Activated CD8-positive, alpha-beta T cell treated with anti-CD3 and anti-CD28 coated beads for 36 hours (primary cell): Measurements from ENCODE around the gene ZNF383. TPM values are rescaled to one million over a fixed set of nuclear protein-coding genes. Genes with fewer than 3 reads are reported as not detected.

Experiments
- ATAC-seq: fragments of 200-7000 bp; cut with Tn5 transposase; one replicate; pipeline ENCODE4 v1.10.0; 2021; ENCODE audit warnings: mild to moderate bottlenecking, moderate library complexity
- CTCF ChIA-PET: fragments of 350-600 bp; sonication (Branson Sonifier 250); formaldehyde crosslinking; loops from one replicate; lab custom pipeline; 2021; ENCODE audit warnings: antibody characterized with exemption; lab: Charles Lee
- POLR2A ChIA-PET: fragments of 350-600 bp; sonication (Branson Sonifier 250); formaldehyde crosslinking; loops from one replicate; lab custom pipeline; 2021; ENCODE audit warnings: antibody characterized with exemption; lab: Charles Lee
- DNase-seq: peaks from one replicate; pipeline ENCODE4 v3.0.0-alpha.2; 2020
- H3K27ac Mint-ChIP-seq: one replicate; pipeline ENCODE4 v1.8.0; 2021; ENCODE audit warnings: mild to moderate bottlenecking, mixed read lengths
- H3K27me3 Mint-ChIP-seq: one replicate; pipeline ENCODE4 v1.8.0; 2021; ENCODE audit warnings: mixed read lengths
- H3K36me3 Mint-ChIP-seq: one replicate; pipeline ENCODE4 v1.8.0; 2021; ENCODE audit warnings: low read depth, mixed read lengths
- H3K4me1 Mint-ChIP-seq: one replicate; pipeline ENCODE4 v1.8.0; 2021; ENCODE audit warnings: low read depth, mixed read lengths
- H3K4me3 Mint-ChIP-seq: one replicate; pipeline ENCODE4 v1.8.0; 2021; ENCODE audit warnings: mild to moderate bottlenecking, moderate library complexity, mixed read lengths
- H3K9me3 Mint-ChIP-seq: one replicate; pipeline ENCODE4 v1.8.0; 2021; ENCODE audit warnings: mixed read lengths
- CTCF ChIP-seq: fragments of 200-600 bp; IDR thresholded peaks from one replicate; pipeline ENCODE4 v1.8.0; 2022; ENCODE audit warnings: antibody characterized with exemption, mild to moderate bottlenecking
- intact Hi-C: fragments of 100-400 bp; cut with micrococcal nuclease; formaldehyde crosslinking; loops from one replicate; pipeline ENCODE4 v1.10.0; 2022
- total RNA-seq, 2 experiments: library from RNA; stranded (reverse); gene quantifications; one replicate each; pipeline ENCODE4 v1.2.3, GENCODE V29; 2021

ZNF383 gene
- total RNA-seq, 2 experiments from 2014 or later = 8.4 to 9.1 TPM

GRCh38 chr19:37217480-37217774 is 587 bp upstream of the ZNF383 start:
- intact Hi-C loops = no loop called here
- H3K27ac Mint-ChIP-seq = peak overlapping the region; percentile 99
- ChIA-PET POLR2A (interaction anchor here (0.9 to 1.6 kb wide), 3 partner anchors 9 to 689 kb away, joined by 3 to 5 read pairs (median 4); partner anchors contain the start of genes ZNF260 and ZNF420), CTCF (interaction anchor here (1.1 kb wide), 1 partner anchor 11 kb away, joined by 4 read pairs; no protein-coding TSS in a partner anchor)
- peaks cover 5% of the 10 kb centered on the region for H3K9me3 Mint-ChIP-seq
- DNase-seq = no peak
- peak overlapping the region; percentile 95 for H3K4me3 Mint-ChIP-seq
- no peak for TF ChIP-seq CTCF
- H3K36me3 Mint-ChIP-seq = peaks cover 39% of the 10 kb centered on the region
- no peak for ATAC-seq
- no peaks in the 10 kb centered on the region for H3K27me3 Mint-ChIP-seq
- H3K4me1 Mint-ChIP-seq = peaks cover 22% of the 10 kb centered on the region

GRCh38 chr19:37218592-37218935 is 550 bp downstream of the ZNF383 start:
- peaks cover 48% of the 10 kb centered on the region for H3K36me3 Mint-ChIP-seq
- intact Hi-C loops = no loop called here
- DNase-seq (peak; percentile 71), ATAC-seq (peak; percentile 8)
- peaks cover 25% of the 10 kb centered on the region for H3K4me1 Mint-ChIP-seq
- CTCF ChIA-PET = no interaction called here
- POLR2A ChIA-PET = interaction anchor here (1.2 kb wide), 1 partner anchor 8 kb away, joined by 5 read pairs; the partner anchor contains the start of gene ZNF585B
- no peak for TF ChIP-seq CTCF
- H3K27me3 Mint-ChIP-seq = no peaks in the 10 kb centered on the region
- peaks cover 9% of the 10 kb centered on the region for H3K9me3 Mint-ChIP-seq
- H3K27ac Mint-ChIP-seq = peak overlapping the region; percentile 99
- H3K4me3 Mint-ChIP-seq = peak overlapping the region; percentile 95

GRCh38 chr19:37220383-37220782 is 2.4 kb downstream of the ZNF383 start:
- intact Hi-C loops = no loop called here
- ATAC-seq (no peak), DNase-seq (no peak)
- POLR2A ChIA-PET = no interaction called here
- CTCF ChIA-PET = no interaction called here
- Mint-ChIP-seq H3K27me3 (no peaks in the 10 kb centered on the region), H3K4me1 (peaks cover 25% of the 10 kb centered on the region), H3K9me3 (peaks cover 10% of the 10 kb centered on the region), H3K36me3 (peaks cover 59% of the 10 kb centered on the region), H3K27ac (no peak overlapping the region), H3K4me3 (peak overlapping the region; percentile 95)
- TF ChIP-seq CTCF = no peak

- ATAC-seq = no peak
- intact Hi-C loops = no loop called here
- H3K27ac Mint-ChIP-seq = peak overlapping the region; percentile 46
- H3K4me1 Mint-ChIP-seq = peaks cover 25% of the 10 kb centered on the region
- peaks cover 65% of the 10 kb centered on the region for H3K36me3 Mint-ChIP-seq
- POLR2A ChIA-PET = no interaction called here
- peaks cover 12% of the 10 kb centered on the region for H3K9me3 Mint-ChIP-seq
- H3K27me3 Mint-ChIP-seq = no peaks in the 10 kb centered on the region
- DNase-seq = no peak
- no peak overlapping the region for H3K4me3 Mint-ChIP-seq
- CTCF ChIA-PET = no interaction called here
- no peak for TF ChIP-seq CTCF
Observed at GRCh38 chr19:37221136-37221535, 3.1 kb downstream of the ZNF383 start.

GRCh38 chr19:37226248-37226647 is 8.2 kb downstream of the ZNF383 start:
- ATAC-seq = no peak
- Mint-ChIP-seq H3K4me1 (peaks cover 7% of the 10 kb centered on the region), H3K4me3 (no peak overlapping the region), H3K36me3 (peaks cover 76% of the 10 kb centered on the region), H3K27me3 (no peaks in the 10 kb centered on the region), H3K9me3 (peaks cover 34% of the 10 kb centered on the region), H3K27ac (no peak overlapping the region)
- ChIA-PET CTCF (no interaction called here), POLR2A (no interaction called here)
- TF ChIP-seq CTCF = no peak
- intact Hi-C loops = no loop called here
- DNase-seq = no peak
